HG03025 (cell line): ENCODE results near the gene ERCC6L.
"Not testable (repeated sequence)": the region's sequence is repeated elsewhere in the genome, so short reads cannot be mapped to it uniquely, and the experiment has no call there.

Source experiments
- ATAC-seq: cut with Tn5 transposase; IDR thresholded peaks from one replicate; pipeline ENCODE4 v1.9.1; 2021; ENCODE audit warnings: mild to moderate bottlenecking, moderate library complexity; ENCODE audit not compliant: unreplicated experiment, low FRiP score

Gene ERCC6L

GRCh38 chrX:72176981-72177380, 61.8 kb downstream of the ERCC6L start:
- ATAC-seq = no peak

- ATAC-seq = not testable (repeated sequence)
These were observed 62.5 kb downstream of the ERCC6L start for GRCh38 chrX:72176289-72176688.

- no peak for ATAC-seq
These were observed 69.7 kb downstream of the ERCC6L start for GRCh38 chrX:72169008-72169728.

- no peak for ATAC-seq
These were observed 73.3 kb downstream of the ERCC6L start for GRCh38 chrX:72165551-72165950.

GRCh38 chrX:72159769-72160168, 79.1 kb downstream of the ERCC6L start:
- ATAC-seq = no peak

- ATAC-seq = no peak
These were observed 80.1 kb downstream of the ERCC6L start for GRCh38 chrX:72158773-72159172.
